Neuronal stem cell (in vitro differentiated cells): ENCODE measurements around the gene MYZAP.

ENCODE experiments used
- DNase-seq: peaks from one replicate; pipeline ENCODE4 v3.0.0-alpha.2; 2013; ENCODE audit warnings: low spot score
- H2AFZ ChIP-seq: one replicate; pipeline ENCODE4 v1.6.1; 2013; ENCODE audit warnings: mild to moderate bottlenecking, low read length, inconsistent platforms
- H2AK5ac ChIP-seq: 2 replicates; pipeline ENCODE4 v1.6.1; 2013; ENCODE audit warnings: low read depth, mild to moderate bottlenecking, inconsistent platforms, low read length, moderate library complexity, mixed read lengths
- H2BK120ac ChIP-seq: 2 replicates; pipeline ENCODE4 v1.6.1; 2013; ENCODE audit warnings: low read depth, mild to moderate bottlenecking, inconsistent platforms, low read length, moderate library complexity, mixed read lengths
- H2BK12ac ChIP-seq: one replicate; pipeline ENCODE4 v1.6.1; 2013; ENCODE audit warnings: low read length, inconsistent platforms
- H2BK15ac ChIP-seq: 2 replicates; pipeline ENCODE4 v1.6.1; 2013; ENCODE audit warnings: mild to moderate bottlenecking, low read length, inconsistent platforms, mixed read lengths
- H2BK5ac ChIP-seq: one replicate; pipeline ENCODE4 v1.6.1; 2013; ENCODE audit warnings: inconsistent platforms, mild to moderate bottlenecking, low read length, moderate library complexity
- H3K14ac ChIP-seq: one replicate; pipeline ENCODE4 v1.6.1; 2013; ENCODE audit warnings: low read length, inconsistent platforms
- H3K18ac ChIP-seq: 2 replicates; pipeline ENCODE4 v1.6.1; 2013; ENCODE audit warnings: low read length, inconsistent platforms
- H3K23ac ChIP-seq: 2 replicates; pipeline ENCODE4 v1.6.1; 2013; ENCODE audit warnings: low read depth, mild to moderate bottlenecking, mixed read lengths, low read length, inconsistent platforms; ENCODE audit not compliant: poor library complexity
- H3K27ac ChIP-seq: replicated peaks from 3 replicates; pipeline ENCODE4 v1.5.1; 2013; ENCODE audit warnings: low read length, inconsistent platforms
- H3K27me3 ChIP-seq, 3 experiments: 2 replicates each; pipeline ENCODE4 v1.6.1; 2013; ENCODE audit warnings: low read length in 3 of 3, mild to moderate bottlenecking in 2 of 3, inconsistent platforms in 1 of 3, low read depth in 1 of 3, mixed read lengths in 1 of 3, moderate library complexity in 1 of 3; ENCODE audit not compliant: control insufficient read depth in 3 of 3, insufficient read depth in 3 of 3
- H3K36me3 ChIP-seq, 2 donors: replicated peaks in 1 of 2; 2 replicates each; pipeline ENCODE4 v1.6.1; 2013; ENCODE audit warnings: low read length in 2 of 2; ENCODE audit not compliant: control insufficient read depth in 2 of 2, insufficient read depth in 2 of 2
- H3K4ac ChIP-seq: 2 replicates; pipeline ENCODE4 v1.6.1; 2013; ENCODE audit warnings: inconsistent platforms, mild to moderate bottlenecking, low read length, moderate library complexity
- H3K4me1 ChIP-seq, 2 donors: 1 replicate in 1 of 2; 2 replicates in 1 of 2; pipeline ENCODE4 v1.6.1; 2013; ENCODE audit warnings: low read length in 2 of 2, low read depth in 1 of 2; ENCODE audit not compliant: control insufficient read depth in 2 of 2, insufficient read depth in 1 of 2
- H3K4me2 ChIP-seq: one replicate; pipeline ENCODE4 v1.6.1; 2013; ENCODE audit warnings: mild to moderate bottlenecking, low read length, inconsistent platforms; ENCODE audit not compliant: insufficient read depth, poor library complexity, severe bottlenecking
- H3K4me3 ChIP-seq, 2 donors: 2 replicates each; pipeline ENCODE4 v1.5.1; 2013; ENCODE audit warnings: low read length in 2 of 2, mild to moderate bottlenecking in 2 of 2, inconsistent platforms in 1 of 2, moderate library complexity in 1 of 2
- H3K79me1 ChIP-seq: one replicate; pipeline ENCODE4 v1.6.1; 2013; ENCODE audit warnings: low read depth, mild to moderate bottlenecking, inconsistent platforms, low read length, moderate library complexity
- H3K9ac ChIP-seq: one replicate; pipeline ENCODE4 v1.6.1; 2013; ENCODE audit warnings: mild to moderate bottlenecking, low read depth, low read length, inconsistent platforms; ENCODE audit not compliant: poor library complexity
- H3K9me3 ChIP-seq, 2 donors: replicated peaks in 1 of 2; 2 replicates each; pipeline versions ENCODE3 to v1.6.1; 2013; ENCODE audit warnings: low read length in 2 of 2, mild to moderate bottlenecking in 2 of 2, inconsistent platforms in 1 of 2, low read depth in 1 of 2, mixed read lengths in 1 of 2, moderate library complexity in 1 of 2; ENCODE audit not compliant: control insufficient read depth in 2 of 2, insufficient read depth in 1 of 2
- H4K8ac ChIP-seq: one replicate; pipeline ENCODE4 v1.6.1; 2013; ENCODE audit warnings: low read depth, mild to moderate bottlenecking, inconsistent platforms, low read length, moderate library complexity
- H4K91ac ChIP-seq: one replicate; pipeline ENCODE4 v1.6.1; 2013; ENCODE audit warnings: low read length, low read depth, mild to moderate bottlenecking, inconsistent platforms; ENCODE audit not compliant: poor library complexity
- WGBS, 2 donors: extraction: QIAGEN DNeasy Blood & Tissue Kit; methylation state at CpG; one replicate each; pipeline ENCODE4 v1.1.7; 2013; ENCODE audit warnings: missing lambda C conversion rate in 2 of 2, mixed read lengths in 1 of 2; ENCODE audit not compliant: insufficient read length in 2 of 2, insufficient replicate concordance in 1 of 2; ENCODE audit errors: extremely low coverage in 2 of 2; 5-methylcytosine and 5-hydroxymethylcytosine counted together

Gene MYZAP

DNA sequence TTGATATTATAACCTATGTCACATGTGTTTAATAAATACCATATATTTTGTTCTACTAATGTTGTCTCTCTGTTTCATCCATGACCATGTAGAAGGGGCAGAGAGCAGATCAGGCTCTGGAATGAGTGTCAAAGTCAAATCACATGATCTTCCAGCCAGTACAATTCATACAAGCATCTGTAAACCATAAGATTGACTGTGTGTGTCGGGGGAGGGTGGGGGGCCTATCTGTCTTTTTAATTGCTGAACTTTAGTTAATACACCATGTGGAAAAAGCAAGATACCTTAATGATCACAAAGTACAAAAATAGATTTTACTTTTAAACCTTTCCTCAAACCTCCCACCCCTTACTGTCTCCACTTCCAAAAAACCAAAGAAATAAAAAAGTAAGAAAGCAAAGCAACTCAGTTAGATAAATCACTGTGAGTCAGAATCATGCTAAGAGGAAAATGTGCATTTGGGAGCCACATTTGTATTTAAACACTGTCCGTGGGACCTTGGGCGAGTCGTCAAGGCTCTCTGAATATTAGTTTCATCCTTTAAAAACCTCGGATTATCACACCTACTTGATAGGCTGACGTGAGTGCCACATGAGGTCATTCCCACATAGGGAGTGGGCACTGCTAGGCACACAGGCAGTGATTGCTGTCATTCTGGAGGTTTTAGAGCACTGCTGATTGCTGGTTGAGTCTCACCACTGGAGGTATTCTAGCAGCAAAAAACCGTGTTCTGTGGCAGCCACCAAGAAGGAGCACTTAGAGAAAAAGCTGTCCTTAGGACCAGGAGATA, 93.8 kb downstream of the MYZAP start:
- H2BK12ac ChIP-seq, result no peak overlapping the region
- H2AFZ ChIP-seq, result peak overlapping the region; percentile 29
- H4K8ac ChIP-seq, result no peak overlapping the region
- H4K91ac ChIP-seq, result no peak overlapping the region
- H3K4me3 ChIP-seq, result no peak overlapping the region
- no peak overlapping the region for H2BK5ac ChIP-seq
- no peak overlapping the region for H3K23ac ChIP-seq
- H3K14ac ChIP-seq, result no peak overlapping the region
- peaks cover 0 to 25% (median 0%) of the 10 kb centered on the region in 3 experiments for H3K27me3 ChIP-seq
- H3K18ac ChIP-seq, result no peak overlapping the region
- H3K4me1 ChIP-seq, result no peaks in the 10 kb centered on the region
- no peak overlapping the region for H2BK15ac ChIP-seq
- H3K79me1 ChIP-seq, result no peaks in the 10 kb centered on the region
- H3K9ac ChIP-seq, result no peak overlapping the region
- H3K36me3 ChIP-seq, result no peaks in the 10 kb centered on the region
- no peaks in the 10 kb centered on the region for H3K9me3 ChIP-seq
- no peak overlapping the region for H3K4ac ChIP-seq
- H2BK120ac ChIP-seq, result no peak overlapping the region
- H3K4me2 ChIP-seq, result no peak overlapping the region
- no peak overlapping the region for H2AK5ac ChIP-seq
- WGBS, 2 donors, result no CpG with 5 or more reads among the region's 7 CpGs
- DNase-seq, result no peak
- no peak overlapping the region for H3K27ac ChIP-seq

DNA sequence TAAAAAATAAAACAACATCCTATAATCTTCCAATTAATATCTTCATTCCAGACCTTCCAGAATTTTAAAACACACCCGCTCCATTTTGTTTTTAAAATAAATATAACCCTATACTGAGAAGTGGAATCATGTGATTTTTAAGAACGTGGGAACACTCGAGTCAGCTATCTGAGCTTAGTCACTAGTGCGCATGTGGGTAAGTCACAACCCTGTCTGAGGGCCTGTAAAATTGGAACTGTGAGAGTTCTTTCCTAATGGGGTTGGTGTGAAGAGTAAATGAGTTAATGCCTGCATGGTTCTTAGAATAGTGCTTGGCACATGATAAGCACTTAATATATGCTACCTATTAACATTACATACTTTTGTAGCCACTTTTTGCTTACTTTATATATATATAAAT, 95.0 kb downstream of the MYZAP start:
- no peak overlapping the region for H3K27ac ChIP-seq
- DNase-seq, result no peak
- peaks cover 0 to 25% (median 0%) of the 10 kb centered on the region in 3 experiments for H3K27me3 ChIP-seq
- H3K9me3 ChIP-seq, result no peaks in the 10 kb centered on the region
- no peak overlapping the region for H2BK5ac ChIP-seq
- H4K8ac ChIP-seq, result no peak overlapping the region
- no peak overlapping the region for H4K91ac ChIP-seq
- H2BK15ac ChIP-seq, result no peak overlapping the region
- H3K4me2 ChIP-seq, result no peak overlapping the region
- H3K4me1 ChIP-seq, result no peaks in the 10 kb centered on the region
- WGBS, 2 donors, result 100% methylated on average over 1 of the region's 4 CpGs; no CpG with 5 or more reads in 1 of the 2 donors
- H3K18ac ChIP-seq, result no peak overlapping the region
- no peak overlapping the region for H3K4me3 ChIP-seq
- no peak overlapping the region for H2BK120ac ChIP-seq
- no peak overlapping the region for H2BK12ac ChIP-seq
- H3K9ac ChIP-seq, result no peak overlapping the region
- H3K4ac ChIP-seq, result no peak overlapping the region
- H3K23ac ChIP-seq, result no peak overlapping the region
- no peak overlapping the region for H2AFZ ChIP-seq
- H3K79me1 ChIP-seq, result no peaks in the 10 kb centered on the region
- no peak overlapping the region for H2AK5ac ChIP-seq
- no peaks in the 10 kb centered on the region for H3K36me3 ChIP-seq
- H3K14ac ChIP-seq, result no peak overlapping the region

DNA sequence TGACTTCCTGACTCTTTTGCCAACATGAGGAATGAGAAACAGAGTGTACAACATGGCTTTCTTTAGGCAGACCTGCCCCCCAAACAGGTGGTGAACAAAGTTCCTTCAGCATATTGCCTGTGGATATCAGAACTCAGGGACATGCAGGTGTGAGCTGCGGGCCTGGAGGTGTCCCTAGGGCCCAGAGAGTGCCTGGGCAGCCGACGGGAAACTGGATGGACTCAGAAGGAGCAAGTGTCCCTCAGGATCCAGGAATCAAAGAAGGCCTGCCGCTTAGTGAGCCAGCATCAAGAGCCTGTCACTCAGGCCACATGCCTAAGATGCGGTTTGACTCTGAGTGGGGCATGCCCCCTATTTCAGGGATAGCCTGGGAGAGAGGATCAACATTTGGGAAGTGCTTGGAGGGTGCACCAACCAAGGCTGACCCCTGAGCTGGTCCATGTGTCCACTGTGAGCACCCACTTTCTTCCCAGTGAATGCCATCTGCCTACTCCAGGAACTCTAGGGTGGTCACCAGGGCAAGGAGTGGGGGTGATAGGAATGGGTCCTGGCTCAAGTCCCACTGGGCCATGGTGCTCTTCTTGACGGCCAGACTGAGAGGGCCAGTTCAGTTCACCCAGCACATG, 98.8 kb downstream of the MYZAP start:
- H3K4me2 ChIP-seq, result no peak overlapping the region
- H3K18ac ChIP-seq, result no peak overlapping the region
- H2AFZ ChIP-seq, result no peak overlapping the region
- no peak overlapping the region for H2BK15ac ChIP-seq
- H3K27me3 ChIP-seq, result peaks cover 0 to 5% (median 0%) of the 10 kb centered on the region in 3 experiments
- no peak overlapping the region for H3K9ac ChIP-seq
- no peak overlapping the region for H4K8ac ChIP-seq
- no peaks in the 10 kb centered on the region for H3K79me1 ChIP-seq
- DNase-seq, result no peak
- H3K4me3 ChIP-seq, result no peak overlapping the region
- H3K36me3 ChIP-seq, result no peaks in the 10 kb centered on the region
- no peak overlapping the region for H2BK5ac ChIP-seq
- H4K91ac ChIP-seq, result no peak overlapping the region
- H3K27ac ChIP-seq, result no peak overlapping the region
- H2BK12ac ChIP-seq, result no peak overlapping the region
- no peak overlapping the region for H3K23ac ChIP-seq
- H3K4ac ChIP-seq, result no peak overlapping the region
- H3K4me1 ChIP-seq, result no peaks in the 10 kb centered on the region
- no peak overlapping the region for H2AK5ac ChIP-seq
- H3K9me3 ChIP-seq, result no peaks in the 10 kb centered on the region
- H2BK120ac ChIP-seq, result no peak overlapping the region
- WGBS, 2 donors, result no CpG with 5 or more reads among the region's 6 CpGs
- H3K14ac ChIP-seq, result no peak overlapping the region

DNA sequence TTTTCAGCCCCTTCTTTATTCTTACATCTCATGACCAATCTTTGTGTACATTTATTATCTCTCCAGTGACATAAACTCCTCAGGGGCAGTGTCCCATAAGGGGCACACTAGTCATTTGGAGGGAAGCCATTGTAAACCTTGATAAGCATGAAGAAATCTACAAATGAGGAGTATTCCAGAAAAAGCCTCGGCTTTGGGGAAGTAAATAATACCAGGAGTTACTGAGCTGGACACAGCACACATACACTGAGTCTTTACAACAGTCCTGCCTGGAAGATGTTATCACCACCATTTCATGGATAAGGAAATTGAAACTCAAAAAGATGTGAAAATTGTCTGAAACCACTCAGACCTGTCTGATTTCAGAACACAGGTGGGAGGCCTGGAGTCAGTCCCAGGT, 99.4 kb downstream of the MYZAP start:
- Histone ChIP-seq H3K23ac (no peak overlapping the region), H3K9me3 (no peaks in the 10 kb centered on the region), H2AK5ac (no peak overlapping the region), H3K4me2 (no peak overlapping the region), H2BK12ac (no peak overlapping the region), H3K14ac (no peak overlapping the region), H4K91ac (no peak overlapping the region), H3K79me1 (no peaks in the 10 kb centered on the region), H3K4me1 (no peaks in the 10 kb centered on the region), H2BK120ac (no peak overlapping the region), H3K27ac (no peak overlapping the region), H3K18ac (no peak overlapping the region), H3K36me3 (no peaks in the 10 kb centered on the region), H4K8ac (no peak overlapping the region), H3K4me3 (no peak overlapping the region), H2BK5ac (no peak overlapping the region), H2BK15ac (no peak overlapping the region), H3K9ac (no peak overlapping the region), H2AFZ (no peak overlapping the region), H3K4ac (no peak overlapping the region), H3K27me3 (no peaks in the 10 kb centered on the region)
- no CpG with 5 or more reads among the region's 1 CpG for WGBS, 2 donors
- DNase-seq, result no peak
